Neural progenitor cell (in vitro differentiated cells): Measurements from ENCODE around the gene RPS6KA2.

Experiments
- EZH2phosphoT487 ChIP-seq: fragments of 200-600 bp; sonication (generic); IDR thresholded peaks from 2 replicates; pipeline ENCODE4 v1.6.1; 2017; ENCODE audit warnings: antibody characterized with exemption
- TF ChIP-seq, protein P1 (sequence below): fragments of 200-600 bp; sonication (generic); IDR thresholded peaks from 2 replicates; pipeline ENCODE4 v1.5.1; 2017; ENCODE audit warnings: antibody characterized with exemption, mild to moderate bottlenecking

DNA sequence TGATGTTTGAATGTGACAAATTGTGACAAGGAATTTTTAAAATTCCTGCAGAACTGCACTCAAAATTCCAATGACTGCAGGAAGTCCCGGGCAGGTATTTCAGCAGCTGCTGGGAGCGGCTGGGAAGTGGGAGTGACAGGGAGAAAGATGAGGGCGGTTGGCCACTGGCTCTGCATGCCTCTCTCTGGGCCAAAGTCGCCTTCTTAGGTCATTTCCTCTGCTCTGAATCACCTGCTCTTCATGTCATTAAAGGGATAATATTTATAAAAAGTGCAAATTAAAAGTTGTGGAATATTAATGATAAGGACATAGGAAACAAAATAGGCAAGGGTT is 84.5 kb downstream of the RPS6KA2 start:
- TF ChIP-seq, protein P1, sequence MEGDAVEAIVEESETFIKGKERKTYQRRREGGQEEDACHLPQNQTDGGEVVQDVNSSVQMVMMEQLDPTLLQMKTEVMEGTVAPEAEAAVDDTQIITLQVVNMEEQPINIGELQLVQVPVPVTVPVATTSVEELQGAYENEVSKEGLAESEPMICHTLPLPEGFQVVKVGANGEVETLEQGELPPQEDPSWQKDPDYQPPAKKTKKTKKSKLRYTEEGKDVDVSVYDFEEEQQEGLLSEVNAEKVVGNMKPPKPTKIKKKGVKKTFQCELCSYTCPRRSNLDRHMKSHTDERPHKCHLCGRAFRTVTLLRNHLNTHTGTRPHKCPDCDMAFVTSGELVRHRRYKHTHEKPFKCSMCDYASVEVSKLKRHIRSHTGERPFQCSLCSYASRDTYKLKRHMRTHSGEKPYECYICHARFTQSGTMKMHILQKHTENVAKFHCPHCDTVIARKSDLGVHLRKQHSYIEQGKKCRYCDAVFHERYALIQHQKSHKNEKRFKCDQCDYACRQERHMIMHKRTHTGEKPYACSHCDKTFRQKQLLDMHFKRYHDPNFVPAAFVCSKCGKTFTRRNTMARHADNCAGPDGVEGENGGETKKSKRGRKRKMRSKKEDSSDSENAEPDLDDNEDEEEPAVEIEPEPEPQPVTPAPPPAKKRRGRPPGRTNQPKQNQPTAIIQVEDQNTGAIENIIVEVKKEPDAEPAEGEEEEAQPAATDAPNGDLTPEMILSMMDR: no peak
- no peak for TF ChIP-seq EZH2phosphoT487
